ENCODE measurements around the gene CFB. TPM values are rescaled to one million over a fixed set of nuclear protein-coding genes. Genes with fewer than 3 reads are reported as not detected.
"Not testable (repeated sequence)": the region's sequence is repeated elsewhere in the genome, so short reads cannot be mapped to it uniquely, and the experiment has no call there.

The CFB gene
- total and polyA plus RNA-seq, 2 of the 13 experiments (the other 11 are each of a cell fraction or from before 2014, with no cell fraction given), result 171 to 513 TPM

- H2AFZ ChIP-seq (ENCODE audit: low read length); CTCF ChIA-PET (ENCODE audit: low intra/inter-chr PET ratio, low total read pairs); BruUV-seq (replicated peaks); H3K36me3 ChIP-seq (replicated peaks in 1 of 2; ENCODE audit: control insufficient read depth in 1 of 2, insufficient read depth in 2 of 2, low read length in 2 of 2); H3K9me3 ChIP-seq (ENCODE audit: low read length); intact Hi-C loops (cut with micrococcal nuclease; ENCODE audit: unreplicated experiment); DNase-seq (ENCODE audit: low spot score); H3K79me2 ChIP-seq (ENCODE audit: insufficient read depth, low read length); H3K9ac ChIP-seq (ENCODE audit: insufficient read depth, low read depth, low read length); H3K27me3 ChIP-seq (ENCODE audit: control insufficient read depth in 1 of 2, insufficient read depth in 2 of 2, low read length in 2 of 2); H3K27ac ChIP-seq (ENCODE audit: extremely low read length, insufficient read depth, low read length); ATAC-seq; FAIRE-seq; H4K20me1 ChIP-seq (ENCODE audit: insufficient read depth, low read length); H3K4me3 ChIP-seq (replicated peaks in 1 of 3; ENCODE audit: insufficient read depth in 1 of 3, low read depth in 2 of 3, low read length in 3 of 3): not testable (repeated sequence)
- WGBS (ENCODE audit: low lambda C conversion rate), result 29% methylated on average over 5 of the region's 5 CpGs
- in situ Hi-C loops (cut with HindIII; ENCODE audit: extremely low pct_ligation_motif_present, low pct_unique_long_range_greater_than_20kb), result loop anchor here (25.0 kb wide), 1 partner anchor 1054 kb away; the partner anchor contains the start of genes BRD2 and HLA-DMA
- Histone ChIP-seq H3K4me1 (ENCODE audit: insufficient read depth, low read length) (peaks cover 54% of the 10 kb centered on the region), H3K4me2 (ENCODE audit: low read depth, low read length) (peak overlapping the region; percentile 68)
- TF ChIP-seq FOSL2 (CRISPR knock-in tag; IDR thresholded peaks at IDR 0.05) (peak; percentile 53; the same call in 1 of the 2 replicates), ZNF264 (CRISPR knock-in tag; IDR thresholded peaks at IDR 0.05) (peak; percentile 63; the same call in 1 of the 2 replicates), ZMYM2 (CRISPR knock-in tag; IDR thresholded peaks at IDR 0.05) (0 out of 2 replicates have a peak, but pooled peaks have one; percentile 26), CHD4 (IDR thresholded peaks at IDR 0.05; ENCODE audit: borderline replicate concordance, low read length) (peak; percentile 29; the same call in 1 of the 2 replicates), ZMYM3 (CRISPR knock-in tag; IDR thresholded peaks at IDR 0.05) (0 out of 2 replicates have a peak, but pooled peaks have one; percentile 34), EHMT2 (IDR thresholded peaks at IDR 0.05; ENCODE audit: borderline replicate concordance, low read depth, low read length) (0 out of 2 replicates have a peak, but pooled peaks have one; percentile 14)
- POLR2A ChIA-PET, result interaction anchor here (0.7 to 3.9 kb wide), 18 partner anchors 10 to 1502 kb away, joined by 4 to 31 read pairs (median 6); partner anchors contain the start of genes BAG6, C2, CFB and DXO
These were observed 37.6 kb upstream of the CFB start for GRCh38 chr6:31908255-31908654.

- intact Hi-C loops (cut with micrococcal nuclease; ENCODE audit: unreplicated experiment) (no loop called here), in situ Hi-C loops (cut with HindIII; ENCODE audit: extremely low pct_ligation_motif_present, low pct_unique_long_range_greater_than_20kb) (loop anchor here (25.0 kb wide), 1 partner anchor 1054 kb away; the partner anchor contains the start of genes BRD2 and HLA-DMA)
- whole genome bisulfite sequencing (ENCODE audit: low lambda C conversion rate), result 5% methylated on average over 4 of the region's 4 CpGs
- no peaks in the 10 kb centered on the region for H3K79me2 ChIP-seq (ENCODE audit: insufficient read depth, low read length)
- DNase-seq (ENCODE audit: low spot score) (peak; percentile 60), FAIRE-seq (no peak), ATAC-seq (peak; percentile 16; the same call in 1 of the 3 replicates)
- H3K4me2 ChIP-seq (ENCODE audit: low read depth, low read length), result peak overlapping the region; percentile 4; the same call in 1 of the 2 replicates
- TF ChIP-seq ZNF143 (CRISPR knock-in tag; IDR thresholded peaks at IDR 0.05) (no peak), HDAC1 (CRISPR knock-in tag; IDR thresholded peaks at IDR 0.05) (peak; percentile 42; the same call in 1 of the 2 replicates)
- H2AFZ ChIP-seq (ENCODE audit: low read length), result no peak overlapping the region
- H3K4me1 ChIP-seq (ENCODE audit: insufficient read depth, low read length), result peaks cover 49% of the 10 kb centered on the region
- no peaks in the 10 kb centered on the region for H4K20me1 ChIP-seq (ENCODE audit: insufficient read depth, low read length)
- ChIA-PET POLR2A (interaction anchor here (1.0 to 3.9 kb wide), 9 partner anchors 11 to 170 kb away, joined by 3 to 27 read pairs (median 5); partner anchors contain the start of genes C2, CFB and EHMT2), CTCF (ENCODE audit: low intra/inter-chr PET ratio, low total read pairs) (no interaction called here)
- no TSS peak for BruUV-seq (replicated peaks)
- H3K4me3 ChIP-seq (replicated peaks in 1 of 3; ENCODE audit: insufficient read depth in 1 of 3, low read depth in 2 of 3, low read length in 3 of 3), result no peak overlapping the region
- no peak overlapping the region for H3K27ac ChIP-seq (ENCODE audit: extremely low read length, insufficient read depth, low read length)
- H3K36me3 ChIP-seq (replicated peaks in 1 of 2; ENCODE audit: control insufficient read depth in 1 of 2, insufficient read depth in 2 of 2, low read length in 2 of 2), result no peaks in the 10 kb centered on the region
- no peaks in the 10 kb centered on the region for H3K9me3 ChIP-seq (ENCODE audit: low read length)
- peaks cover 1 to 6% of the 10 kb centered on the region in 2 experiments; a peak in 1 of 5 replicates for H3K27me3 ChIP-seq (ENCODE audit: control insufficient read depth in 1 of 2, insufficient read depth in 2 of 2, low read length in 2 of 2)
- no peak overlapping the region for H3K9ac ChIP-seq (ENCODE audit: insufficient read depth, low read depth, low read length)
These were observed 37.1 kb upstream of the CFB start for GRCh38 chr6:31908791-31909190.
